SK-N-SH (cell line): ENCODE data around the gene NOL4L.

Experiments
- CTCF ChIP-seq: fragments of 200-600 bp; sonication (generic); IDR thresholded peaks from 2 replicates; pipeline ENCODE4 v1.6.1; 2017; ENCODE audit warnings: antibody characterized with exemption, mild to moderate bottlenecking, moderate library complexity
- ELF1 ChIP-seq: IDR thresholded peaks from 2 replicates; pipeline ENCODE4 v1.4.0; 2012
- EP300 ChIP-seq, 2 experiments: IDR thresholded peaks; 2 replicates each; pipeline versions ENCODE4 v1.4.0 to v1.6.1; 2012; ENCODE audit warnings: borderline replicate concordance in 1 of 2, low read depth in 1 of 2, low read length in 1 of 2
- EZH2phosphoT487 ChIP-seq: fragments of 200-600 bp; sonication (generic); IDR thresholded peaks from 2 replicates; pipeline ENCODE4 v1.6.1; 2017; ENCODE audit warnings: low read depth, mixed run types, mild to moderate bottlenecking, antibody characterized with exemption, moderate library complexity, borderline replicate concordance
- MAX ChIP-seq: IDR thresholded peaks from 2 replicates; pipeline ENCODE4 v1.4.0; 2012; ENCODE audit warnings: low read depth
- NFIC ChIP-seq: IDR thresholded peaks from 2 replicates; pipeline ENCODE4 v1.4.0; 2012; ENCODE audit warnings: borderline replicate concordance
- NRF1 ChIP-seq: IDR thresholded peaks from 2 replicates; pipeline ENCODE4 v1.6.1; 2012; ENCODE audit warnings: low read depth, mild to moderate bottlenecking, low read length
- RFX5 ChIP-seq: IDR thresholded peaks from 2 replicates; pipeline ENCODE4 v1.6.1; 2012; ENCODE audit warnings: mild to moderate bottlenecking, improper control_type of control experiment, low read length
- SMC3 ChIP-seq: IDR thresholded peaks from 2 replicates; pipeline ENCODE4 v1.6.1; 2012; ENCODE audit warnings: low read depth, low read length, improper control_type of control experiment
- TCF12 ChIP-seq: IDR thresholded peaks from 2 replicates; pipeline ENCODE4 v1.4.0; 2012
- USF2 ChIP-seq: fragments of 150-350 bp; IDR thresholded peaks from 2 replicates; pipeline ENCODE4 v1.6.1; 2017; ENCODE audit warnings: antibody characterized with exemption, low read length, low read depth, borderline replicate concordance
- YY1 ChIP-seq: IDR thresholded peaks from 2 replicates; pipeline ENCODE4 v1.4.0; 2012; ENCODE audit warnings: low read depth, mild to moderate bottlenecking
- TF ChIP-seq, protein P1 (sequence below): IDR thresholded peaks from 2 replicates; pipeline ENCODE4; 2012

DNA sequence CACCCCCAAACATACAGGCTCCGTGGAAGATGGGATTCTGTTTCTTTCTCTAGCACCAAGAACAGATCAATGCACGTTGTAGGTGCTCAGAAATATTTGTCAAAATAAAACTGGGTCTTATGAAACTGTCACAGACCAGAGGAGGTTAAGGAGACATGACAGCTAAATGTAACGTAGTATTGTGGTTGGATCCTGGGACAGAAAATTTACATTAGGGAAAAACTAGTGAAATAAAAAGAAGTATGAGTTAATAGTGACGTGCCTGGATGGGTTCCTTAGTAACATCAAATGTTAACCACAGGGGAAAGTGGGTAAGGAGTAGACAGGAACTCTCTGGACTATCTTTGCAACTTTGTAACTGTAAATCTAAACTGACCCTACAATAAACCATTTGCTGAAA, 31.5 kb downstream of the NOL4L start:
- TF ChIP-seq EP300 (IDR thresholded peaks at IDR 0.05; ENCODE audit: borderline replicate concordance in 1 of 2, low read depth in 1 of 2, low read length in 1 of 2) (no peak), USF2 (no peak), ELF1 (no peak), CTCF (no peak), RFX5 (no peak), MAX (no peak), YY1 (no peak), NRF1 (no peak), NFIC (no peak), SMC3 (no peak), TCF12 (no peak), EZH2phosphoT487 (no peak)
- TF ChIP-seq, protein P1, sequence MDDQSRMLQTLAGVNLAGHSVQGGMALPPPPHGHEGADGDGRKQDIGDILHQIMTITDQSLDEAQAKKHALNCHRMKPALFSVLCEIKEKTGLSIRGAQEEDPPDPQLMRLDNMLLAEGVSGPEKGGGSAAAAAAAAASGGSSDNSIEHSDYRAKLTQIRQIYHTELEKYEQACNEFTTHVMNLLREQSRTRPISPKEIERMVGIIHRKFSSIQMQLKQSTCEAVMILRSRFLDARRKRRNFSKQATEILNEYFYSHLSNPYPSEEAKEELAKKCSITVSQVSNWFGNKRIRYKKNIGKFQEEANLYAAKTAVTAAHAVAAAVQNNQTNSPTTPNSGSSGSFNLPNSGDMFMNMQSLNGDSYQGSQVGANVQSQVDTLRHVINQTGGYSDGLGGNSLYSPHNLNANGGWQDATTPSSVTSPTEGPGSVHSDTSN: no peak
